Measurements from ENCODE around the gene PDZD2. TPM values are rescaled to one million over a fixed set of nuclear protein-coding genes. Genes with fewer than 3 reads are reported as not detected.

Gene PDZD2
- polyA plus RNA-seq, 1 donor from 2014 or later, result 3.1 TPM

GRCh38 chr5:32138839-32139493 is 500.0 kb downstream of the PDZD2 start:
- Histone ChIP-seq H2AFZ (ENCODE audit: low read depth, low read length) (no peak overlapping the region), H4K20me1 (ENCODE audit: insufficient read depth) (no peaks in the 10 kb centered on the region), H3K9me2 (ENCODE audit: insufficient read depth, low read length) (no peaks in the 10 kb centered on the region), H3F3A (ENCODE audit: insufficient read depth, low read length, poor library complexity, severe bottlenecking) (no peaks in the 10 kb centered on the region), H3K4me2 (ENCODE audit: low read length) (no peak overlapping the region), H3K36me3 (ENCODE audit: insufficient read depth, low read length) (no peaks in the 10 kb centered on the region), H3K9ac (ENCODE audit: low read length) (no peak overlapping the region), H3K9me3 (ENCODE audit: low read length) (no peaks in the 10 kb centered on the region), H3K27me3 (ENCODE audit: insufficient read depth, low read depth, low read length) (no peaks in the 10 kb centered on the region), H3K27ac (ENCODE audit: low read length) (no peak overlapping the region), H3K4me3 (ENCODE audit: low read length) (no peak overlapping the region), H3K79me2 (replicated peaks; ENCODE audit: insufficient read depth, low read length) (peaks cover 12% of the 10 kb centered on the region)
- TF ChIP-seq TAF1 (IDR thresholded peaks at IDR 0.05; ENCODE audit: low read depth) (no peak), SMC3 (conservative IDR thresholded peaks at IDR 0.05; ENCODE audit: poor library complexity) (no peak), MXI1 (conservative IDR thresholded peaks at IDR 0.05; ENCODE audit: poor library complexity, severe bottlenecking) (no peak), EZH2 (IDR thresholded peaks at IDR 0.05; ENCODE audit: borderline replicate concordance, insufficient read depth, low read length, poor library complexity, severe bottlenecking) (no peak), RAD21 (conservative IDR thresholded peaks at IDR 0.05) (no peak), EP300 (conservative IDR thresholded peaks at IDR 0.05; ENCODE audit: poor library complexity, severe bottlenecking) (no peak), POLR2AphosphoS5 (IDR thresholded peaks at IDR 0.05) (no peak)
- TF ChIP-seq, protein P1, sequence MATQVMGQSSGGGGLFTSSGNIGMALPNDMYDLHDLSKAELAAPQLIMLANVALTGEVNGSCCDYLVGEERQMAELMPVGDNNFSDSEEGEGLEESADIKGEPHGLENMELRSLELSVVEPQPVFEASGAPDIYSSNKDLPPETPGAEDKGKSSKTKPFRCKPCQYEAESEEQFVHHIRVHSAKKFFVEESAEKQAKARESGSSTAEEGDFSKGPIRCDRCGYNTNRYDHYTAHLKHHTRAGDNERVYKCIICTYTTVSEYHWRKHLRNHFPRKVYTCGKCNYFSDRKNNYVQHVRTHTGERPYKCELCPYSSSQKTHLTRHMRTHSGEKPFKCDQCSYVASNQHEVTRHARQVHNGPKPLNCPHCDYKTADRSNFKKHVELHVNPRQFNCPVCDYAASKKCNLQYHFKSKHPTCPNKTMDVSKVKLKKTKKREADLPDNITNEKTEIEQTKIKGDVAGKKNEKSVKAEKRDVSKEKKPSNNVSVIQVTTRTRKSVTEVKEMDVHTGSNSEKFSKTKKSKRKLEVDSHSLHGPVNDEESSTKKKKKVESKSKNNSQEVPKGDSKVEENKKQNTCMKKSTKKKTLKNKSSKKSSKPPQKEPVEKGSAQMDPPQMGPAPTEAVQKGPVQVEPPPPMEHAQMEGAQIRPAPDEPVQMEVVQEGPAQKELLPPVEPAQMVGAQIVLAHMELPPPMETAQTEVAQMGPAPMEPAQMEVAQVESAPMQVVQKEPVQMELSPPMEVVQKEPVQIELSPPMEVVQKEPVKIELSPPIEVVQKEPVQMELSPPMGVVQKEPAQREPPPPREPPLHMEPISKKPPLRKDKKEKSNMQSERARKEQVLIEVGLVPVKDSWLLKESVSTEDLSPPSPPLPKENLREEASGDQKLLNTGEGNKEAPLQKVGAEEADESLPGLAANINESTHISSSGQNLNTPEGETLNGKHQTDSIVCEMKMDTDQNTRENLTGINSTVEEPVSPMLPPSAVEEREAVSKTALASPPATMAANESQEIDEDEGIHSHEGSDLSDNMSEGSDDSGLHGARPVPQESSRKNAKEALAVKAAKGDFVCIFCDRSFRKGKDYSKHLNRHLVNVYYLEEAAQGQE (IDR thresholded peaks at IDR 0.05; ENCODE audit: borderline replicate concordance), result no peak
- TF ChIP-seq, protein P2, sequence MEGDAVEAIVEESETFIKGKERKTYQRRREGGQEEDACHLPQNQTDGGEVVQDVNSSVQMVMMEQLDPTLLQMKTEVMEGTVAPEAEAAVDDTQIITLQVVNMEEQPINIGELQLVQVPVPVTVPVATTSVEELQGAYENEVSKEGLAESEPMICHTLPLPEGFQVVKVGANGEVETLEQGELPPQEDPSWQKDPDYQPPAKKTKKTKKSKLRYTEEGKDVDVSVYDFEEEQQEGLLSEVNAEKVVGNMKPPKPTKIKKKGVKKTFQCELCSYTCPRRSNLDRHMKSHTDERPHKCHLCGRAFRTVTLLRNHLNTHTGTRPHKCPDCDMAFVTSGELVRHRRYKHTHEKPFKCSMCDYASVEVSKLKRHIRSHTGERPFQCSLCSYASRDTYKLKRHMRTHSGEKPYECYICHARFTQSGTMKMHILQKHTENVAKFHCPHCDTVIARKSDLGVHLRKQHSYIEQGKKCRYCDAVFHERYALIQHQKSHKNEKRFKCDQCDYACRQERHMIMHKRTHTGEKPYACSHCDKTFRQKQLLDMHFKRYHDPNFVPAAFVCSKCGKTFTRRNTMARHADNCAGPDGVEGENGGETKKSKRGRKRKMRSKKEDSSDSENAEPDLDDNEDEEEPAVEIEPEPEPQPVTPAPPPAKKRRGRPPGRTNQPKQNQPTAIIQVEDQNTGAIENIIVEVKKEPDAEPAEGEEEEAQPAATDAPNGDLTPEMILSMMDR (IDR thresholded peaks at IDR 0.05; ENCODE audit: poor library complexity, severe bottlenecking), result no peak

DNA sequence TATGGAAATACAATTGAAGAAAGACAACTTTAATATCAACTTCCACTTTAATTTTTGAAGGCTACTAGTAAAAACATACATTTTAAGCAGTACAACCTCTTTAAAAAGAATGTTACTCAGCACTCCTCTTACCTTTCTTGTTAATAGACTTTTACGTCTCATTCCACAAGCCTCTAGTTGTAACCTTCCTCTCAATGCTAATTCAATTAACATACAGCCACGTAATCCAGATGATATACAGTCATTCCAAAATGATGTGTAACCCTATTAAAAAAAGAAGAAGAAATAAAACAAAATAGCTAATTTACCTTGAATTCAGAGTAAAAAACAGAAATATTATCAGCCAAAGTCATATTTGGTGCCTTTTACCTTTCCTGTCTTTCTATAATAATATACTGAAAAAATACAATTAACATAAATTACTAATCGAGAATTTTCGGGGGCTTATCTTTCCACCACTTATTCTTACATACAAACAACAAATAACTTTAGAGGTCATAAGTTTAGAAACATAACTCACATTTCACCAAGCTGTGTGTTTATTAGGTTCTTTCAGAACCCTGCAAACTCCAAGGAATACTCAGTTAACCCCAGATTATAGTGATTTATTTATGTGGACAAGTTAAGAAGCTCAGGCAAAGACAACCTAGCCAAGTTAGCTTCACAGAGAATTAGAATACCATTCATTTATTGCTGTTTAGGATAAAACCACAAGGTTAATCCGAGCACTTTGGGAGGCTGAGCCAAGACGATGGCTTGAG is 504.9 kb downstream of the PDZD2 start:
- Histone ChIP-seq H3K9me2 (ENCODE audit: insufficient read depth, low read length) (no peaks in the 10 kb centered on the region), H3K27me3 (ENCODE audit: insufficient read depth, low read depth, low read length) (no peaks in the 10 kb centered on the region), H4K20me1 (ENCODE audit: insufficient read depth) (no peaks in the 10 kb centered on the region), H3K4me2 (ENCODE audit: low read length) (no peak overlapping the region), H3K9me3 (ENCODE audit: low read length) (no peaks in the 10 kb centered on the region), H3F3A (ENCODE audit: insufficient read depth, low read length, poor library complexity, severe bottlenecking) (no peaks in the 10 kb centered on the region), H3K36me3 (ENCODE audit: insufficient read depth, low read length) (no peaks in the 10 kb centered on the region), H3K4me3 (ENCODE audit: low read length) (no peak overlapping the region), H3K27ac (ENCODE audit: low read length) (no peak overlapping the region), H3K9ac (ENCODE audit: low read length) (no peak overlapping the region), H2AFZ (ENCODE audit: low read depth, low read length) (no peak overlapping the region), H3K79me2 (replicated peaks; ENCODE audit: insufficient read depth, low read length) (peaks cover 50% of the 10 kb centered on the region)
- TF ChIP-seq EZH2 (IDR thresholded peaks at IDR 0.05; ENCODE audit: borderline replicate concordance, insufficient read depth, low read length, poor library complexity, severe bottlenecking) (no peak), SMC3 (conservative IDR thresholded peaks at IDR 0.05; ENCODE audit: poor library complexity) (no peak), TAF1 (IDR thresholded peaks at IDR 0.05; ENCODE audit: low read depth) (no peak), MXI1 (conservative IDR thresholded peaks at IDR 0.05; ENCODE audit: poor library complexity, severe bottlenecking) (no peak), POLR2AphosphoS5 (IDR thresholded peaks at IDR 0.05) (no peak), EP300 (conservative IDR thresholded peaks at IDR 0.05; ENCODE audit: poor library complexity, severe bottlenecking) (no peak), RAD21 (conservative IDR thresholded peaks at IDR 0.05) (no peak)
- TF ChIP-seq, protein P1 (IDR thresholded peaks at IDR 0.05; ENCODE audit: borderline replicate concordance), result no peak
- TF ChIP-seq, protein P2 (IDR thresholded peaks at IDR 0.05; ENCODE audit: poor library complexity, severe bottlenecking), result no peak
